Astrocyte (in vitro differentiated cells and primary cell): ENCODE results near the gene GNAI3. TPM values are rescaled to one million over a fixed set of nuclear protein-coding genes. Genes with fewer than 3 reads are reported as not detected.

Experiments used
- DNase-seq: peaks from one replicate; pipeline ENCODE4 v3.0.0-alpha.2; 2010; ENCODE audit warnings: low read depth
- FAIRE-seq: peaks from 2 replicates; lab custom pipeline; 2011; peaks lifted over from hg19 to GRCh38; lab: Jason Lieb, UNC
- H2AFZ ChIP-seq: 2 replicates; pipeline ENCODE4 v1.6.0; 2012; ENCODE audit warnings: low read depth, low read length, inconsistent platforms
- H3K27ac ChIP-seq: 2 replicates; pipeline ENCODE4 v1.5.1; 2011; ENCODE audit warnings: low read depth, low read length, inconsistent platforms
- H3K27me3 ChIP-seq: 2 replicates; pipeline ENCODE4 v1.6.0; 2011; ENCODE audit warnings: low read length, inconsistent platforms; ENCODE audit not compliant: insufficient read depth
- H3K36me3 ChIP-seq: 2 replicates; pipeline ENCODE4 v1.5.1; 2011; ENCODE audit warnings: low read length, inconsistent platforms; ENCODE audit not compliant: insufficient read depth
- H3K4me1 ChIP-seq: 2 replicates; pipeline ENCODE4 v1.5.1; 2011; ENCODE audit warnings: low read length, inconsistent platforms; ENCODE audit not compliant: insufficient read depth
- H3K4me2 ChIP-seq: 2 replicates; pipeline ENCODE4 v1.6.0; 2012; ENCODE audit warnings: low read length, inconsistent platforms
- H3K4me3 ChIP-seq: 2 replicates; pipeline ENCODE4 v1.5.1; 2011; ENCODE audit warnings: low read depth, mild to moderate bottlenecking, low read length, inconsistent platforms; ENCODE audit not compliant: insufficient read depth
- H3K79me2 ChIP-seq: 2 replicates; pipeline ENCODE4 v1.6.0; 2012; ENCODE audit warnings: mild to moderate bottlenecking, low read length, inconsistent platforms; ENCODE audit not compliant: insufficient read depth
- H3K9ac ChIP-seq: 2 replicates; pipeline ENCODE4 v1.6.0; 2012; ENCODE audit warnings: mild to moderate bottlenecking, low read length, inconsistent platforms
- H3K9me3 ChIP-seq: 2 replicates; pipeline ENCODE4 v1.5.1; 2012; ENCODE audit warnings: low read depth, mild to moderate bottlenecking, low read length, inconsistent platforms; ENCODE audit not compliant: insufficient read depth
- H4K20me1 ChIP-seq: 2 replicates; pipeline ENCODE4 v1.6.0; 2012; ENCODE audit warnings: low read length, inconsistent platforms; ENCODE audit not compliant: insufficient read depth
- H3K27ac Mint-ChIP-seq: one replicate; pipeline ENCODE4 v1.8.0; 2021; ENCODE audit warnings: mild to moderate bottlenecking, mixed read lengths; ENCODE audit not compliant: unreplicated experiment
- H3K27me3 Mint-ChIP-seq: one replicate; pipeline ENCODE4 v1.8.0; 2021; ENCODE audit warnings: low read depth, mixed read lengths; ENCODE audit not compliant: unreplicated experiment
- H3K36me3 Mint-ChIP-seq: one replicate; pipeline ENCODE4 v1.8.0; 2021; ENCODE audit warnings: low read depth, mixed read lengths; ENCODE audit not compliant: unreplicated experiment
- H3K4me1 Mint-ChIP-seq: one replicate; pipeline ENCODE4 v1.8.0; 2021; ENCODE audit warnings: low read depth, mixed read lengths; ENCODE audit not compliant: unreplicated experiment
- H3K4me3 Mint-ChIP-seq: one replicate; pipeline ENCODE4 v1.8.0; 2021; ENCODE audit warnings: mild to moderate bottlenecking, moderate library complexity, mixed read lengths; ENCODE audit not compliant: unreplicated experiment
- H3K9me3 Mint-ChIP-seq: one replicate; pipeline ENCODE4 v1.8.0; 2021; ENCODE audit warnings: mild to moderate bottlenecking, mixed read lengths; ENCODE audit not compliant: unreplicated experiment
- EZH2 ChIP-seq: IDR thresholded peaks from 2 replicates; pipeline ENCODE4 v1.6.1; 2012; ENCODE audit warnings: mild to moderate bottlenecking, low read length, inconsistent platforms; ENCODE audit not compliant: insufficient read depth
- total RNA-seq: library from RNA; stranded (reverse); gene quantifications from 2 replicates; pipeline ENCODE4 v1.2.1, GENCODE V29; 2021
- TF ChIP-seq, protein P1 (sequence below): IDR thresholded peaks from 2 replicates; pipeline ENCODE4 v1.5.1; 2011; ENCODE audit warnings: low read depth, mild to moderate bottlenecking, inconsistent platforms, low read length, moderate library complexity; ENCODE audit not compliant: insufficient read depth

Gene GNAI3
- total RNA-seq, 1 donor from 2014 or later: 16.1 TPM

DNA sequence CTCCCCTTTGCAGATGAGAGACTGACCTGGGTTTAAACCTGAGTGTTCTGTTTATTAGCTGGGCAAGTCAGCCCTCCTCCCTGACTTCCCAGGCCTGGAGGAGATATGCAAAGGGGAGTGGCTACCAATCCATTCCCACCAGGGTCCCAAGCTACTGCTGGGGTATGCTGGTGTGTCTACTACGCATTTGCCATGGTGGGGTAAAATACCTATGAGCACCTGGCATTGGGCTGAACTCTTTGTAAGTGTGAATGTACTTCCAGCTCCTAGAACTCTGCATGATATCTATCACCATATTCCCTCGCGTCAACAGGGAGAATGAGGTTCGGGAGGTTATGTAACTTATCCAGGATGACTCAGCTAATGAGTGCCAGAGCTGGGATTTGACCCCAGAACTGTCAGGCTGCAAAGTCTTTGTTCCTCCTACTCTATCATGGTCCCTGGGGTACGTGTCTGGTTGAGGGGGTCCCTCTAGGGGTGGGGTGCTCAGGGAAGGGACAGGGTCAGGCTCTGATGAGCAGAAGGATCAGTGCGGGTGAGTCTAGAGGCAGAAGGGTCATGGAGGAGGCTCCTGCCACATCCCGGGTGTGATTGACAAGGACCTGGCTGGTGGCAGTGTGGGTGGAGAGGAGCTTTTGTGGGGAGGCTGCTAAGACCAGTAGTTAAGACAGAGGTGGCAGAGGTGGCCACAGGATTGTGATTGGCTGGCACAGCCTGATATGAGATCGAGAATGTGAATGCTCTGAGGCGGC, 88.0 kb downstream of the GNAI3 start:
- no peak for TF ChIP-seq EZH2
- TF ChIP-seq, protein P1, sequence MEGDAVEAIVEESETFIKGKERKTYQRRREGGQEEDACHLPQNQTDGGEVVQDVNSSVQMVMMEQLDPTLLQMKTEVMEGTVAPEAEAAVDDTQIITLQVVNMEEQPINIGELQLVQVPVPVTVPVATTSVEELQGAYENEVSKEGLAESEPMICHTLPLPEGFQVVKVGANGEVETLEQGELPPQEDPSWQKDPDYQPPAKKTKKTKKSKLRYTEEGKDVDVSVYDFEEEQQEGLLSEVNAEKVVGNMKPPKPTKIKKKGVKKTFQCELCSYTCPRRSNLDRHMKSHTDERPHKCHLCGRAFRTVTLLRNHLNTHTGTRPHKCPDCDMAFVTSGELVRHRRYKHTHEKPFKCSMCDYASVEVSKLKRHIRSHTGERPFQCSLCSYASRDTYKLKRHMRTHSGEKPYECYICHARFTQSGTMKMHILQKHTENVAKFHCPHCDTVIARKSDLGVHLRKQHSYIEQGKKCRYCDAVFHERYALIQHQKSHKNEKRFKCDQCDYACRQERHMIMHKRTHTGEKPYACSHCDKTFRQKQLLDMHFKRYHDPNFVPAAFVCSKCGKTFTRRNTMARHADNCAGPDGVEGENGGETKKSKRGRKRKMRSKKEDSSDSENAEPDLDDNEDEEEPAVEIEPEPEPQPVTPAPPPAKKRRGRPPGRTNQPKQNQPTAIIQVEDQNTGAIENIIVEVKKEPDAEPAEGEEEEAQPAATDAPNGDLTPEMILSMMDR: no peak
- Histone ChIP-seq H3K4me3 (no peak overlapping the region), H3K9me3 (no peaks in the 10 kb centered on the region), H3K9ac (no peak overlapping the region), H4K20me1 (peaks cover 14% of the 10 kb centered on the region), H3K4me2 (peak overlapping the region; percentile 19), H3K4me1 (peaks cover 5% of the 10 kb centered on the region), H3K27ac (no peak overlapping the region), H3K36me3 (peaks cover 4% of the 10 kb centered on the region), H3K79me2 (no peaks in the 10 kb centered on the region), H3K27me3 (no peaks in the 10 kb centered on the region), H2AFZ (no peak overlapping the region)
- FAIRE-seq (no peak), DNase-seq (peak; percentile 53)
- H3K9me3 Mint-ChIP-seq: no peaks in the 10 kb centered on the region
- H3K27ac Mint-ChIP-seq: no peak overlapping the region
- H3K27me3 Mint-ChIP-seq: peaks cover 8% of the 10 kb centered on the region
- no peak overlapping the region for H3K4me3 Mint-ChIP-seq
- peaks cover 16% of the 10 kb centered on the region for H3K4me1 Mint-ChIP-seq
- peaks cover 2% of the 10 kb centered on the region for H3K36me3 Mint-ChIP-seq

DNA sequence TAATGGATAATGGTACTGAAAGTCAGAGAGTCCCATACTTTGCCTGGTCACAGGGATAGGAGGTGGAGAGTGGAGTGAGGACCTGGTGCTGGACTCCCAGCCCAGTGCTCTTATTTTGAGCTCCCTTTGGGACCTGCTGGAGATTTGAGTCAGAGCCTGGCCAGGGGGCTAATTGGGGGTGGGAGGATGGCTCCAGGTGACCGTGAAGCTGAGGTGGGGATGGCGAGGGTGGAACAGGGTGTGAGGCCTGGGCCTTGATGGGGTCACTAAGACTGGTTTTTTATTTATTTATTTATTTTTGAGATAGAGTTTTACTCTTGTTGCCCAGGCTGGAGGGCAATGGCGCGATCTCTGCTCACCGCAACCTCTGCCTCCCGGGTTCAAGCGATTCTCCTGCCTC, 89.0 kb downstream of the GNAI3 start:
- no peaks in the 10 kb centered on the region for H3K79me2 ChIP-seq
- no peaks in the 10 kb centered on the region for H3K27me3 ChIP-seq
- peaks cover 5% of the 10 kb centered on the region for H3K4me1 ChIP-seq
- no peak for DNase-seq
- H3K4me3 ChIP-seq: no peak overlapping the region
- peaks cover 5% of the 10 kb centered on the region for H4K20me1 ChIP-seq
- H3K9me3 ChIP-seq: no peaks in the 10 kb centered on the region
- H3K9ac ChIP-seq: no peak overlapping the region
- no peaks in the 10 kb centered on the region for H3K36me3 ChIP-seq
- H3K4me3 Mint-ChIP-seq: no peak overlapping the region
- peaks cover 13% of the 10 kb centered on the region for H3K4me1 Mint-ChIP-seq
- H2AFZ ChIP-seq: no peak overlapping the region
- H3K4me2 ChIP-seq: no peak overlapping the region
- no peaks in the 10 kb centered on the region for H3K9me3 Mint-ChIP-seq
- FAIRE-seq: no peak
- TF ChIP-seq, protein P1: no peak
- TF ChIP-seq EZH2: no peak
- H3K27ac Mint-ChIP-seq: no peak overlapping the region
- no peaks in the 10 kb centered on the region for H3K36me3 Mint-ChIP-seq
- peaks cover 13% of the 10 kb centered on the region for H3K27me3 Mint-ChIP-seq
- no peak overlapping the region for H3K27ac ChIP-seq
